B cell (primary cell): ENCODE data around the gene RAB10. TPM values are rescaled to one million over a fixed set of nuclear protein-coding genes. Genes with fewer than 3 reads are reported as not detected.
A peak's percentile ranks its signal among the peaks of the same experiment; 100 is the strongest.

Source experiments
- ATAC-seq: fragments of 200-7000 bp; cut with Tn5 transposase; one replicate; pipeline ENCODE4 v1.10.0; 2021; ENCODE audit warnings: low read depth, mild to moderate bottlenecking, moderate number of reproducible peaks, moderate library complexity
- CTCF ChIA-PET: fragments of 350-600 bp; sonication (Branson Sonifier 250); formaldehyde crosslinking; loops from one replicate; lab custom pipeline; 2021; ENCODE audit warnings: antibody characterized with exemption, inconsistent platforms; lab: Charles Lee
- POLR2A ChIA-PET: fragments of 350-600 bp; sonication (Branson Sonifier 250); formaldehyde crosslinking; loops from one replicate; lab custom pipeline; 2021; ENCODE audit warnings: antibody characterized with exemption; lab: Charles Lee
- DNase-seq: peaks from one replicate; pipeline ENCODE4 v3.0.0; 2013
- H2AFZ ChIP-seq: 2 replicates; pipeline ENCODE4 v1.6.1; 2012; ENCODE audit warnings: mild to moderate bottlenecking, low read depth, low read length; ENCODE audit not compliant: insufficient read depth, poor library complexity, severe bottlenecking
- H3K27ac ChIP-seq, 2 donors: 1 replicate in 1 of 2; 2 replicates in 1 of 2; pipeline ENCODE4 v1.5.1; 2012 to 2013; ENCODE audit warnings: low read length in 2 of 2, mild to moderate bottlenecking in 2 of 2, moderate library complexity in 1 of 2
- H3K27me3 ChIP-seq, 4 experiments: fragments of 200-600 bp in 1 of 4; sonication (generic) in 1 of 4; replicated peaks in 1 of 4; 1 replicate in 2 of 4; 2 replicates in 2 of 4; pipeline versions ENCODE4 v1.6.1 to v1.7.0; 2013 to 2016; ENCODE audit warnings: low read length in 3 of 4, mild to moderate bottlenecking in 2 of 4, mixed read lengths in 1 of 4, moderate library complexity in 1 of 4; ENCODE audit not compliant: insufficient read depth in 4 of 4, control insufficient read depth in 3 of 4; ENCODE audit errors: control extremely low read depth in 1 of 4
- H3K36me3 ChIP-seq, 2 experiments: replicated peaks in 1 of 2; 1 replicate in 1 of 2; 2 replicates in 1 of 2; pipeline versions ENCODE4 v1.6.1 to v1.7.1; 2013; ENCODE audit warnings: low read length in 1 of 2; ENCODE audit not compliant: insufficient read depth in 2 of 2, control insufficient read depth in 1 of 2; ENCODE audit errors: control extremely low read depth in 1 of 2, extremely low read depth in 1 of 2
- H3K4me1 ChIP-seq, 2 donors: fragments of 200-600 bp in 1 of 2; sonication (generic) in 1 of 2; 1 replicate in 1 of 2; 2 replicates in 1 of 2; pipeline versions ENCODE4 v1.5.1 to v1.6.1; 2013 to 2017; ENCODE audit warnings: low read length in 2 of 2; ENCODE audit not compliant: control insufficient read depth in 2 of 2, insufficient read depth in 2 of 2
- H3K4me2 ChIP-seq: replicated peaks from 2 replicates; pipeline ENCODE3; 2012; ENCODE audit warnings: mild to moderate bottlenecking, low read depth, low read length; ENCODE audit not compliant: poor library complexity, severe bottlenecking
- H3K4me3 ChIP-seq, 5 experiments: fragments of 200-600 bp in 1 of 5; sonication (generic) in 1 of 5; 1 replicate in 3 of 5; 2 replicates in 2 of 5; pipeline versions ENCODE4 v1.5.1 to v1.7.0; 2011 to 2016; ENCODE audit warnings: low read length in 4 of 5, mild to moderate bottlenecking in 4 of 5, low read depth in 2 of 5, control low read depth in 1 of 5, moderate library complexity in 1 of 5; ENCODE audit not compliant: insufficient read depth in 1 of 5; ENCODE audit errors: control extremely low read depth in 1 of 5, extremely low read depth in 1 of 5
- H3K79me2 ChIP-seq: fragments of 200-600 bp; sonication (generic); one replicate; pipeline ENCODE4 v1.6.0; 2016; ENCODE audit warnings: low read length; ENCODE audit not compliant: control insufficient read depth, insufficient read depth
- H3K9ac ChIP-seq: fragments of 200-600 bp; sonication (generic); 2 replicates; pipeline ENCODE4 v1.6.1; 2017; ENCODE audit warnings: mild to moderate bottlenecking, low read length, moderate library complexity
- H3K9me3 ChIP-seq, 3 donors: one replicate each; pipeline versions ENCODE4 v1.6.1 to v1.7.1; 2013; ENCODE audit warnings: low read length in 2 of 3; ENCODE audit not compliant: control insufficient read depth in 2 of 3, insufficient read depth in 1 of 3; ENCODE audit errors: control extremely low read depth in 1 of 3
- H4K20me1 ChIP-seq: 2 replicates; pipeline ENCODE4 v1.6.0; 2012; ENCODE audit warnings: mild to moderate bottlenecking, low read length; ENCODE audit not compliant: insufficient read depth, control insufficient read depth, poor library complexity, severe bottlenecking
- H3K27ac Mint-ChIP-seq: one replicate; pipeline ENCODE4 v1.8.0; 2021; ENCODE audit warnings: mixed read lengths
- H3K27me3 Mint-ChIP-seq: one replicate; pipeline ENCODE4 v1.8.0; 2021; ENCODE audit warnings: mixed read lengths
- H3K4me1 Mint-ChIP-seq: one replicate; pipeline ENCODE4 v1.8.0; 2021; ENCODE audit warnings: mixed read lengths
- H3K4me3 Mint-ChIP-seq: one replicate; pipeline ENCODE4 v1.8.0; 2021; ENCODE audit warnings: mixed read lengths
- H3K9me3 Mint-ChIP-seq: one replicate; pipeline ENCODE4 v1.8.0; 2022; ENCODE audit warnings: mixed read lengths; ENCODE audit not compliant: insufficient read depth
- CTCF ChIP-seq: fragments of 200-600 bp; IDR thresholded peaks from one replicate; pipeline ENCODE4 v1.8.0; 2022; ENCODE audit warnings: antibody characterized with exemption, mild to moderate bottlenecking
- EZH2 ChIP-seq: IDR thresholded peaks from 2 replicates; pipeline ENCODE4 v1.6.1; 2012; ENCODE audit warnings: borderline replicate concordance, low read depth, mild to moderate bottlenecking, moderate library complexity, low read length; ENCODE audit not compliant: insufficient read depth, poor library complexity, severe bottlenecking
- WGBS: methylation state at CpG from one replicate; pipeline ENCODE4 v1.1.5; 2013; ENCODE audit warnings: missing lambda C conversion rate; ENCODE audit not compliant: insufficient coverage; 5-methylcytosine and 5-hydroxymethylcytosine counted together
- intact Hi-C: fragments of 100-400 bp; cut with micrococcal nuclease; formaldehyde crosslinking; loops from one replicate; pipeline ENCODE4 v1.10.0; 2022
- polyA plus RNA-seq: library from polyadenylated mRNA; depleted of rRNA; stranded (reverse); fragments of >200 nt; gene quantifications from 2 replicates; pipeline ENCODE4 v1.2.3, GENCODE V29; 2012
- total RNA-seq, 2 donors: library from RNA; stranded (reverse); fragments of 120-200 nt in 1 of 2; gene quantifications; 1 replicate in 1 of 2; 2 replicates in 1 of 2; pipeline versions ENCODE4 v1.2.3 to v1.2.4, GENCODE V29; 2013 to 2022

RAB10 gene
- total and polyA plus RNA-seq, 2 donors (not counting 1 experiment from before 2014, with no cell fraction given) = 21.7 to 66.7 TPM

- H2AFZ ChIP-seq = peak overlapping the region; percentile 91
- H4K20me1 ChIP-seq = no peaks in the 10 kb centered on the region
- Mint-ChIP-seq H3K9me3 (no peaks in the 10 kb centered on the region), H3K27me3 (peaks cover 8% of the 10 kb centered on the region), H3K4me3 (peak overlapping the region; percentile 87), H3K4me1 (peaks cover 15% of the 10 kb centered on the region), H3K27ac (peak overlapping the region; percentile 56)
- no peak for ATAC-seq
- H3K36me3 ChIP-seq = peaks cover 0 to 4% of the 10 kb centered on the region in 2 experiments
- no peak for DNase-seq
- POLR2A ChIA-PET = interaction anchor here (1.0 to 1.5 kb wide), 2 partner anchors 13 to 14 kb away, joined by 3 to 5 read pairs; partner anchors contain the start of gene GAREM2
- CTCF ChIA-PET = interaction anchor here (0.7 to 2.3 kb wide), 12 partner anchors 9 to 539 kb away, joined by 3 to 9 read pairs (median 4); partner anchors contain the start of gene GAREM2
- H3K79me2 ChIP-seq = no peaks in the 10 kb centered on the region
- H3K4me1 ChIP-seq = peaks cover 8 to 13% of the 10 kb centered on the region in 2 donors
- peak overlapping the region in 4 of 5 experiments; percentile 42 to 69 (median 54) for H3K4me3 ChIP-seq
- H3K27me3 ChIP-seq = peaks cover 0 to 13% (median 1%) of the 10 kb centered on the region in 4 experiments
- 52% methylated on average over 15 of the region's 20 CpGs for WGBS
- H3K9me3 ChIP-seq = no peaks in the 10 kb centered on the region
- TF ChIP-seq EZH2 (no peak), CTCF (no peak)
- H3K4me2 ChIP-seq = peak overlapping the region; percentile 97
- H3K27ac ChIP-seq = no peak overlapping the region
- intact Hi-C loops = no loop called here
- H3K9ac ChIP-seq = peak overlapping the region; percentile 67
These were observed 151.5 kb downstream of the RAB10 start for GRCh38 chr2:26185304-26185928.
